Renal cortical epithelial cell (primary cell): ENCODE results near the gene SDK2. TPM values are rescaled to one million over a fixed set of nuclear protein-coding genes. Genes with fewer than 3 reads are reported as not detected.

Experiments used
- DNase-seq: peaks from one replicate; pipeline ENCODE4 v3.0.0-alpha.2; 2011; ENCODE audit warnings: low read depth
- total RNA-seq: library from RNA; depleted of rRNA; stranded (reverse); fragments of >200 nt; gene quantifications from 2 replicates; pipeline ENCODE4 v1.2.3, GENCODE V29; 2014

The SDK2 gene
- total RNA-seq, 1 donor from 2014 or later = 0.10 TPM

GRCh38 chr17:73586275-73586832 is 57.9 kb downstream of the SDK2 start:
- DNase-seq = no peak

GRCh38 chr17:73585583-73585982 is 58.7 kb downstream of the SDK2 start:
- DNase-seq = no peak

GRCh38 chr17:73584987-73585386 is 59.3 kb downstream of the SDK2 start:
- no peak for DNase-seq

DNA sequence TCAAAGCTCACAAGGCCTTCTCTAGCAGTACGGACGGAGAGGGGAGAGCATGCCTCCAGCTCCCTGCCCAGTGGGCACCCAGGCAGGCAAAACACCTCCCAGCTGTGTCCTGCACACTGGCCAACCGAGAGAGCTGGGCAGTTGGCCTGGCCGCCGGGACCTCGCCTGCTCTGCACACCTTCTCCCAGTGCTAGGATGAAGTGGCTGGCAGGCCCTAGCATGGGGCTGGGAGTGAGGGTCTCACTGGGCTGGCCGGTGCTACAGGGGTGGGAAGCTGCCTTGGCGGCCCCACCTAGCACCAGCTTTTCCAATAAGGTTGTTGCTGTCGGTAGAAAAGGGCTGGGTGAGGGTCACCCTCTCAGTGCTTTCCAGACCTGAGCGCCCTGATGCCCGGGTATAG is 60.2 kb downstream of the SDK2 start:
- DNase-seq = no peak

DNA sequence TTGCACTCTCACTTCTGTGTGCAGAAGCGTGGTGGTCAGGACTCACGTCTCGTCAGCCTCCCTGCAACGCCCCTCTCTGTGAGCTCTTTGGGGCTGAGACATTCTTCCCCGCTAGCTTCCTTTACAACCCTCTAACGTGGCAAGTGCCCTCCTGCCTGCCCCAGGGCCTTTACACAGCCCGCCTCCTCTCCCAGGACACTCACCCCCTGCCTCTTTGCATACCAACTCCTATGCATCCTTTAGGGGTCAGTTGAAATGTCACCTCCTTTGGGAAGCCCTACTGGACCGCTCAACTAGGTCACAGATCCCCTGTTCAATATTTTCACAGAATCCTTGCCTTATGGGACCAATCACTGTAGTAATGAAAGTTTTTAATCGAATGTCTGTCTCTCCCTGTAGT is 61.4 kb downstream of the SDK2 start:
- DNase-seq = no peak

DNA sequence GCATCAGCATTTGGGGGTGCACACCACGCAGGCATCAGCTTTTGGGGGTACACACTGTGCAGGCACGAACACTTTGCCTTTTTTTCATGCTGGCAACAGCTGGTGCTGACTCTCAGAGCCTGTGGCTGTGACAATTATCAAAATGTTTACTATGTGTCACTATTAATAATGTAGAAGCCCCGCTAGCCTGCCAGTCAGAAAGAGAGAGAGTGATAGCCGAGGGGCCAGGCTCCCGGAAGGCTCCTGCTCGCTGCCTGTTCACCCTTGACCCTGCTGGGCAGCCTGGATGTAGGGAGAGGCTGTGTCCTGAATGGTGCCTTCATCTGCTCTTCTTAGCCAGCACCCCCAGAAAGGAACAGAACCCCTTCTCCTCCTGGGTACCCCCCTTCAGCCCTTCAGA is 61.9 kb downstream of the SDK2 start:
- DNase-seq = no peak

- no peak for DNase-seq
These were observed 62.9 kb downstream of the SDK2 start for GRCh38 chr17:73581379-73581778.

DNA sequence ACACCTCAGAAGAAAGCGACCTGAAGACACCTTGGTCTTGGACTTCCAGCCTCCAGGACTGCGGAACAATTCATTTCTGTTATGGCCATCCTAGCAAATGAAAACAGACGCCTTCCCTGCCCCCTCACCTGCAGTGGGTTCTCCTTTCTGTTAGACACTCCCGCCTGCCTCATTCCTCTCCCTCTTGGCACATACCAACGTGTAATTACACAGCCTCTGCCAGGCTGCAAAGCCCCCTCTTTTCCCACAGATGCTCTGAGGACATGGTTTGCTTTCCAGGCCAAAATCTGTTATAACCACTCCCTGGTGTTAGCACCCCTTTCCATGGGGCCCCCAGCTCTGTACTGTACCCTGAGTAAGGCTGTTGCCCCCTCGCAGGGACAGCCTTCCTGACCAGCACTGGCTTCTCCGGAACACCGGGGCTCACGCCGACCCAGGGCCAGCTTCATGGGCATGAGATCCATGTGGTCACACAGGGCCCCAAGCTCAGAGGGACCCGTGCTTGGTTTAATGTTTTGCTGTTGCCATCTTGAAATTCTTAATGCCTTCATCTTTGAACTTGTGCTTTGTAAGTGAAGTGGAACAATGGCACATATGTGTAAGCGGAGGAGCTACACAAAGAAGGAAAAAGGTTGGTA is 64.1 kb downstream of the SDK2 start:
- DNase-seq = no peak

DNA sequence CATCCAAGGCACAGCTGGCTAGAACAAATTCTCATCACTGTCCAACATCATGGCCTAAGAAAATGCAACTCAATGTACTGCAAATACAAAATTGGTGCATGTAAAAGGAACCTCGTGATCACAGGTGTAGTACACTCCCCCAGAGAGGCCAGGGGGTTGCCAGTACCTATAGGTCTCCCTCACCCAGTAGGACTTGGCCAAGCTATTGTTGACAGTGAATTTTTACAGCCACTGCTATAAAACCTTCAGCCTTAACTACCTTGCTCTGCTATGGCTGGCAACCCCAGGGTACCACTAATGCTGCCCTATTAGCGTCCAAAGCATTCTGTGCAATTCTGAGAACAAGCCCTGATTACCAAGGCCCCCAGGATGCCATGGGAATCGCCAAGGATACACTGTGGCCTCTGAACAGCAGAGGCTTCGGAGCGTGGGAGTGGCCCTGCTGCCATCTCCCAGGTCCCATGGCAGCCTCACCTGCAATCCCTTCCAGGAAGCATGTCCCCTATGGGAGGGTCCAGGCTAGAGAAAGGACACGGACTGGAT is 67.6 kb downstream of the SDK2 start:
- DNase-seq = no peak

- no peak for DNase-seq
These were observed 68.6 kb downstream of the SDK2 start for GRCh38 chr17:73575470-73576221.

GRCh38 chr17:73571511-73572130 is 72.6 kb downstream of the SDK2 start:
- DNase-seq = no peak

DNA sequence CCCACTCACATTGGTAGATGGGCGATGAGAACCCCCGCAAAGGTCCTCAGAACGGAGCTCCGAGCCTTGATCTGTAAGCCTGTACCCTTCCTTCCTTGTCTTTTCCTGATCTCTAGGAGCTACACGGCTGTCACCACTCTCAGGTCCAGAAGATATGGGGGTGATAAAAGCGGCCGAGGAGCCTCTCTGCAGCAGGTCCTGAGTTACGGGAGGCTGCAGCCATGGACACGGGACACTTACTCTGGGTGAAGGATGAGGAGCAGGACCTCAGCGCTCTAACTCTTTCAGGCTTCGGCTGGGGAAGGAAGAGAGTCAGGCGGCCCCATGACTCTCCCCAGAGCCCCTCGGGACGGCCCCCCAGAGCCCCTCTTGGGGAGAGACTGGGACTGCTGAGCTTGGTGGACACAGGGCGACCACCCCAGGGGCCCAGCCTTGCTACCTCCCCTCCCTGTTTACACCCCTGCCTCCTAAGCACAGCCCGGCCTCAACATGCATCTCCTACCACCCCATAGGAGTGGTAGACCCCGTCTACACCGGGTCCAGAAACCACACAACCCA is 74.4 kb downstream of the SDK2 start:
- no peak for DNase-seq

GRCh38 chr17:73568934-73569333 is 75.3 kb downstream of the SDK2 start:
- no peak for DNase-seq

DNA sequence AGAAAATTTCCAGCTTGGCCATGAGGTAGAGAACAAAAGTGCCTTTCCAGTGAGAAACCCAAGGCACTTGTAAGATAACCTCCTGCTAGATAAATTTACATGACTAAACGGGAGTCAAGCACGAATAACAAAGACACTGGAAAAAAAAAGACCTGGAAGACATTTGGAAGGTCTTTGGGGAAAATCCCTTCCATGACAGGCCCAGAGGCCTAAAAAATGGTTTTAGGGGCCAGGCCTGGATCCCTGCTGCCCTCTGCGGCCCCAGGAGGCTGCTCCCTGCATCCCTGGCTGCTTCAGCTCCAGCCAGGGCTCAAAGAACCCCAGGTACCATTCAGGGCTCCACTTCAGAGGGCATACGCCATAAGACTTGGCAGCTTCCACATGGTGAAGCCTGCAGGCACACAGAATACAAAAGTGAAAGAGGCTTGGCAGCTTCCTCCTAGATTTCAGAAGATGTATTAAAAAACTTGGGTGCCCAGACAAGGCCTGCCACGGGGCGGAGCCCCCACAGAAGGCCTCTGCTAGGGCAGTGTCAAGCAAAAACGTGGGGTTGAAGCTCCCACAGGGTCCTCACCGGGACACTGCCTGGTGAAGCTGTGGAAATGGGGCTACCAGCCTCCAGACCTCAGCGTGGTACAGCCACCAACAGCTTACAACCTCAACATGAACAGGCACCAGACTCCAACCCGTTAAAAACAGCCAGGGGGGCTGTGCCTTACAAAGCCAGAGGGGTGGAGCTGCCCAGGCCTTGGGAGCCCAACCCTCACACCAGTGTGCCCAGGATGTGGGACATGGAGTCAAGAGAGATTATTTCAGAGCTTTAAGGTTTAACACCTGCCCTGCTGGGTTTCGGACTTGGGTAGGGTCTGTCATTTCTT is 77.1 kb downstream of the SDK2 start:
- no peak for DNase-seq

DNA sequence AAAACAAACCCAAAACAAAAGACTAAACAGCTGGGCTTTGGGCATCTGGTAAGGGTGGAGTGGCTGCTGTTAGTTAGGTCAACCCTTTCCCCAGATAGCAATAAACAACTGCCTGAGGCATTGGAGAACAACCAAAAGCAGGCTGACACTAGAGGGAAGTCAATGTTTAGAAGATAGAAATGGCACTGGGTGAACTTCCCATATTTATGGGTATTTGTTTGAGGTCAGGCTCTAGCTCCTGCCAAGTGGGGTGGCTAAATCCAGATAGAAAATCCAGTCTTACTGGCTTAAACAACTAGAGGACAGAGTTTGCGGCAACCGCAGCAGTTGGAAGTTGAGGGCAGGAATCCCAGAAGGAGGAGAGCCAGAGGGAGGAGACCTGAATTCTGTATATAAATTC is 79.4 kb downstream of the SDK2 start:
- no peak for DNase-seq

GRCh38 chr17:73562896-73563295 is 81.3 kb downstream of the SDK2 start:
- no peak for DNase-seq

GRCh38 chr17:73561111-73561510 is 83.1 kb downstream of the SDK2 start:
- DNase-seq = no peak

DNA sequence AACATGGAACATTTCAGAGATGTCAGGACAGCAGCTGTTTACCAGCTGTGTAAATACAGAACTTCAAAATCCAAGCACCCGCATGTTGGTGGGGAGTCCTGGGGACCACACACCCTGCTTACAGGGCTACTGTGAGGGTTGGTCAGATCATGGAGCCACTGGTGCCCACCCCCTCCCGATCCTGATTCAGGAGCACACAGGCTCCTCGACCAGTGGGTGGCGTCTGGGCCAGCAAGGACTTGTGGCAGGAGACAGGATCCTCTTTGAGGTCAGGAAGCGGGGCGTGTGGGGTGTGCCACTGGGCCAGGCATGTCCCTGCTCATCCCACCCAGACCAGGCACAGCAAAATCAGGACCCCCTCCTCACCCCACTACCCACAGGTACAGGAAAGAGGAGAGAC is 83.6 kb downstream of the SDK2 start:
- DNase-seq = no peak

GRCh38 chr17:73559532-73559931 is 84.7 kb downstream of the SDK2 start:
- DNase-seq = no peak

GRCh38 chr17:73555199-73555960 is 88.9 kb downstream of the SDK2 start:
- DNase-seq = no peak

DNA sequence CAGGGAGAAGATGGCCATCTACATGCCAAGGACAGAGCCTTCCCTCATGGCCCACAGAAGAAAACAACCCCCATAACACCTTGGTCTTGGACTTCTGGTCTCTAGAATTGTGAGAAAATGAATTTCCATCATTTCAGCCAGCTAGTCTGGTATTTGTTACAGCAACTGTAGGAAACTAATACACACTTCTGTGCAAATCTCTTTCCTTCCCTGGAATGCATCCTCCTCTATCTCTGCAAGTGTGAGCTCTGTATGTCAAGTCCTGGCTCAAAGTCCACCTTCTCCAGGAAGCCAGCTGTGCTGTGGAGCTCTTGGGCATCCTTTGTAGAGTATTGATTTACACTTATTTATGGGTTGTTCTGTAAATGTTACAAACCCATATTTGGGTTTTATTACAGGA is 89.7 kb downstream of the SDK2 start:
- no peak for DNase-seq
